ENCODE data around the gene CBLN1. TPM values are rescaled to one million over a fixed set of nuclear protein-coding genes. Genes with fewer than 3 reads are reported as not detected.

CBLN1 gene
- total and polyA plus RNA-seq, 2 of the 4 experiments (the other 2 are of a cell fraction): not detected

- no peak overlapping the region for H2AFZ ChIP-seq (replicated peaks; ENCODE audit: low read length, poor library complexity)
- no peaks in the 10 kb centered on the region for H3K79me1 ChIP-seq (ENCODE audit: low read depth in 1 of 2, low read length in 2 of 2)
- no peak overlapping the region for H2BK5ac ChIP-seq (ENCODE audit: low read depth, low read length, poor library complexity, severe bottlenecking)
- dilution Hi-C loops (cut with HindIII; ENCODE audit: low sequenced_read_pairs, unreplicated experiment) (no loop called here), intact Hi-C loops (cut with micrococcal nuclease) (no loop called here), in situ Hi-C loops (cut with MboI; ENCODE audit: low sequenced_read_pairs) (no loop called here)
- DNase-seq: no peak
- H2BK120ac ChIP-seq (ENCODE audit: low read depth, low read length): no peak overlapping the region
- no peaks in the 10 kb centered on the region for H3K9me3 ChIP-seq (ENCODE audit: control insufficient read depth, insufficient read depth, low read length)
- H3K4me2 ChIP-seq (ENCODE audit: low read depth, low read length): no peak overlapping the region
- H3K9ac ChIP-seq (ENCODE audit: low read depth, low read length): no peak overlapping the region
- H3K14ac ChIP-seq (replicated peaks; ENCODE audit: low read depth, low read length): no peak overlapping the region
- H4K91ac ChIP-seq (ENCODE audit: insufficient read depth, low read depth, low read length): no peak overlapping the region
- no peaks in the 10 kb centered on the region for H3K36me3 ChIP-seq (ENCODE audit: control insufficient read depth, insufficient read depth, low read length)
- TF ChIP-seq POLR2A (IDR thresholded peaks at IDR 0.05; ENCODE audit: low read depth, low read length) (no peak), MXI1 (IDR thresholded peaks at IDR 0.05; ENCODE audit: borderline replicate concordance, low read depth, low read length) (no peak), NFE2L2 (IDR thresholded peaks at IDR 0.05; ENCODE audit: low read depth, low read length) (no peak)
- no peak overlapping the region for H4K5ac ChIP-seq (ENCODE audit: low read depth, low read length)
- H3K27me3 ChIP-seq (ENCODE audit: control insufficient read depth, insufficient read depth, low read length): no peaks in the 10 kb centered on the region
- no peak overlapping the region for H3K56ac ChIP-seq (ENCODE audit: extremely low read depth, insufficient read depth, low read length)
- no TSS peak for BruUV-seq (replicated peaks)
- H3K18ac ChIP-seq (ENCODE audit: low read depth, low read length): no peak overlapping the region
- ATAC-seq (ENCODE audit: low read depth): no peak
- H3K27ac ChIP-seq (ENCODE audit: insufficient read depth, low read length): no peak overlapping the region
- no peak overlapping the region for H4K8ac ChIP-seq (ENCODE audit: low read depth in 2 of 2, low read length in 2 of 2)
- no peaks in the 10 kb centered on the region for H3K4me1 ChIP-seq (ENCODE audit: control insufficient read depth, insufficient read depth, low read length)
- no peak overlapping the region for H2BK15ac ChIP-seq (ENCODE audit: low read depth, low read length)
- POLR2A ChIA-PET (ENCODE audit: unreplicated experiment): no interaction called here
- H4K20me1 ChIP-seq (ENCODE audit: insufficient read depth, low read length): no peaks in the 10 kb centered on the region
- no peak overlapping the region for H3K23ac ChIP-seq (ENCODE audit: low read depth, low read length)
- CTCF ChIA-PET: no interaction called here
- no peak overlapping the region for H3K4me3 ChIP-seq (ENCODE audit: insufficient read depth, low read depth, low read length)
- 43% methylated on average over 3 of the region's 5 CpGs; no CpG with 5 or more reads in 1 of the 2 experiments for WGBS, 2 experiments (ENCODE audit: extremely low coverage in 2 of 2, insufficient read length in 1 of 2)
- no peaks in the 10 kb centered on the region for H3K9me1 ChIP-seq (ENCODE audit: insufficient read depth, low read length)
- no peak overlapping the region for H3K4ac ChIP-seq (ENCODE audit: low read depth, low read length)
- H2AK5ac ChIP-seq (ENCODE audit: low read depth, low read length): no peak overlapping the region
- H2BK20ac ChIP-seq (ENCODE audit: low read depth, low read length): no peak overlapping the region
- H2AK9ac ChIP-seq (replicated peaks; ENCODE audit: low read depth, low read length, poor library complexity): no peak overlapping the region
Observed at GRCh38 chr16:49262501-49262900, 19.1 kb downstream of the CBLN1 start.
